ENCODE data around the gene MED12L. TPM values are rescaled to one million over a fixed set of nuclear protein-coding genes. Genes with fewer than 3 reads are reported as not detected.

MED12L gene
- total RNA-seq, 4 donors from 2014 or later, result 0.51 to 12.7 (median 3.1) TPM

DNA sequence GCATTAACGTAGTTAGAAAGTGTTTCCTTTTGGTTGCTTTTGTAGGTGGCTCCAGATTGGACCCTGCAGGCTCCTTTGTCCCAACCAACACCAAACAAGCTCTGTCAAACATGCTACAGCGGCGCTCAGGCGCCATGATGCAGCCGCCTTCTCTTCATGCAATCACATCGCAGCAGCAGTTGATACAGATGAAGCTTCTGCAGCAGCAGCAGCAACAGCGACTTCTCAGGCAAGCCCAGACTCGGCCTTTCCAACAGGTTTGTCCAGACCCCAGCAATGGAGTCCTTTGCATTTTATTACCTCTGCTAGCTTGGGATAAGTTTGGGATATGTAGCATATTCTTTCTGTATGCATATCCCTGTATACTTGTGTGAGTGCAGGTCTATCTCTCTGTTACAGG lies 309.1 kb downstream of the MED12L start:
- intact Hi-C loops (cut with DNase I; ENCODE audit: low total_unique reads), result no loop called here
- Histone ChIP-seq H3K4me3 (no peak overlapping the region), H3K36me3 (no peaks in the 10 kb centered on the region), H3K27ac (no peak overlapping the region), H3K27me3 (no peaks in the 10 kb centered on the region), H3K9me3 (no peaks in the 10 kb centered on the region), H3K4me1 (no peaks in the 10 kb centered on the region)
- TF ChIP-seq, protein P1, sequence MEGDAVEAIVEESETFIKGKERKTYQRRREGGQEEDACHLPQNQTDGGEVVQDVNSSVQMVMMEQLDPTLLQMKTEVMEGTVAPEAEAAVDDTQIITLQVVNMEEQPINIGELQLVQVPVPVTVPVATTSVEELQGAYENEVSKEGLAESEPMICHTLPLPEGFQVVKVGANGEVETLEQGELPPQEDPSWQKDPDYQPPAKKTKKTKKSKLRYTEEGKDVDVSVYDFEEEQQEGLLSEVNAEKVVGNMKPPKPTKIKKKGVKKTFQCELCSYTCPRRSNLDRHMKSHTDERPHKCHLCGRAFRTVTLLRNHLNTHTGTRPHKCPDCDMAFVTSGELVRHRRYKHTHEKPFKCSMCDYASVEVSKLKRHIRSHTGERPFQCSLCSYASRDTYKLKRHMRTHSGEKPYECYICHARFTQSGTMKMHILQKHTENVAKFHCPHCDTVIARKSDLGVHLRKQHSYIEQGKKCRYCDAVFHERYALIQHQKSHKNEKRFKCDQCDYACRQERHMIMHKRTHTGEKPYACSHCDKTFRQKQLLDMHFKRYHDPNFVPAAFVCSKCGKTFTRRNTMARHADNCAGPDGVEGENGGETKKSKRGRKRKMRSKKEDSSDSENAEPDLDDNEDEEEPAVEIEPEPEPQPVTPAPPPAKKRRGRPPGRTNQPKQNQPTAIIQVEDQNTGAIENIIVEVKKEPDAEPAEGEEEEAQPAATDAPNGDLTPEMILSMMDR (IDR thresholded peaks at IDR 0.05), result no peak
- DNase-seq, result no peak

DNA sequence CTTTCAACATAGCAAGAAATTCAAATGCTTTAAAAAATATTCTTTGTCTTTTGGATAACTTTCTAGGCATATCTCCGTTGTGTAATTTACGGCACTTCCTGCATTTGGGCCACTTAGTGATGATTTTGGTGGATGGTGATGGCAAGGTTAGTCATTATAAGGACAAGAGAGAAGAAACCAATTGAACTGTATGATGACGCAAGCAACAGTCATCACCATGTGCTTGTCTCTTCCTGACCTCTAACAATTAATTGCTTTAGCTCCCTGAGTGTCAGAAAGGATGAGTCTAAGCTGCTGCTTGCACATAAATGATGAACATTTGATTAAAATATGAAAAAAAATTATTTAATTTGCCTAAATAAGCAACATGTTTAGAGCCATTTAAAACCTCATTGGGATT lies 310.3 kb downstream of the MED12L start:
- H3K9me3 ChIP-seq, result no peaks in the 10 kb centered on the region
- no peaks in the 10 kb centered on the region for H3K27me3 ChIP-seq
- H3K4me1 ChIP-seq, result no peaks in the 10 kb centered on the region
- DNase-seq, result no peak
- H3K27ac ChIP-seq, result no peak overlapping the region
- intact Hi-C loops (cut with DNase I; ENCODE audit: low total_unique reads), result no loop called here
- H3K36me3 ChIP-seq, result no peaks in the 10 kb centered on the region
- no peak overlapping the region for H3K4me3 ChIP-seq
- TF ChIP-seq, protein P1 (IDR thresholded peaks at IDR 0.05), result no peak
- TF ChIP-seq POLR2A (IDR thresholded peaks at IDR 0.05), result no peak

DNA sequence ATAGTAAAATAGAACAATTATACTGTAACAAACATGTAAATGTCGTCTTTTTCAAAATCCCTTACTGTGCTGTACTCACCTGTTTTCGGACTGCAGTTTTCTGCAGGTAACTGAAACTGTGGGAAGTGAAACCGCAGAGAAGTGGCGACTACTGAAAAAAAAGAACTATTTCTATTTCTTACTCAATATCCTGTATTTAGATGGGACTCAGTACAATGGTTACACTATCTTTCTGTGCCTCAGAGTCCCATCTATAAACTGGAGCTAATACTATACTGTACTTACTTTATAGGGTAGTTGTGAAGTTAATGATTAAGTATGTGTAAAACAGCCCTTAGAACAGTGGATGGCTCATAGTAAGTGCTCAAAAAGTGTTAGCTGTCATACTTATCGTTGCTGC lies 313.4 kb downstream of the MED12L start:
- intact Hi-C loops (cut with DNase I; ENCODE audit: low total_unique reads), result no loop called here
- Histone ChIP-seq H3K4me1 (no peaks in the 10 kb centered on the region), H3K4me3 (no peak overlapping the region), H3K9me3 (no peaks in the 10 kb centered on the region), H3K36me3 (no peaks in the 10 kb centered on the region), H3K27ac (no peak overlapping the region), H3K27me3 (no peaks in the 10 kb centered on the region)
- TF ChIP-seq, protein P1 (IDR thresholded peaks at IDR 0.05), result no peak
- no peak for DNase-seq

DNA sequence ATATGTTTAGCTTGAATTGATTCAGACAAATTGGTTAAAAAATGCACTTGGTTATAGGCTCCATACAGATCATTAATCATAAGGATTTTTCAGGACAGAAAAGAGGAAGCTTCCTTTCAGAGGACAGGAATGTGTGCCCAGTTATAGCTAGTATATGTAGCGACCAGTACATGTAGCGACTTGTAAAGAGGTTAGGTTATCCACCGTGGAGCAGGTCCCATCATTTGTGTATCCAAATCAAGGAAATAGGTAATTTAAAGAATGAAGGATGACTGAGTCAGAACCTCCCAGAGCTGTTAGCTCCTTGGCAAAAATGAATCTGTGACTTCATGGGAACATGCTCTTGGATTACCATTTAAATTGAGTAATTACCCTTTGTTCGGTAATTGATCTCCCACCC lies 314.9 kb downstream of the MED12L start:
- no peak overlapping the region for H3K27ac ChIP-seq
- H3K4me3 ChIP-seq, result no peak overlapping the region
- DNase-seq, result no peak
- H3K9me3 ChIP-seq, result no peaks in the 10 kb centered on the region
- intact Hi-C loops (cut with DNase I; ENCODE audit: low total_unique reads), result no loop called here
- TF ChIP-seq, protein P1 (IDR thresholded peaks at IDR 0.05), result no peak
- no peak for TF ChIP-seq POLR2A (IDR thresholded peaks at IDR 0.05)
- H3K36me3 ChIP-seq, result no peaks in the 10 kb centered on the region
- no peaks in the 10 kb centered on the region for H3K27me3 ChIP-seq
- H3K4me1 ChIP-seq, result no peaks in the 10 kb centered on the region

DNA sequence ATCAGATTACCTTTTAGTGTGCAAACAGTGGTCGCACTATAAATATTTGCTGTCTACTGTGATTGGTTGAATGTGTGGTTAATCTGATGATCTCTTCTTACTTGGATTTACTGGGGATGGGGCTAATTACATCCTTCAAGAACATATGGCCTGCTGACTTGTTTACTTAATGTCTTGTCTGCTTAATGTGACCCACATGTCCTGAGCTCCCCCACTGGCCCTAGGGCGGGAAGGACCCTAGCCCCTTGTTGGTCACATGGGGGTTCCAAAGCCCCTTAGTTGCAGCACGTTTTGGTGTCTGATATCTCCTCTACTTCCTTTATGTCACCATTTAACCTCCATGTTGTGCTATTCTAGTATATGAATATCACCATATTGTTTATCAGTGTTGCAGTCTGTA lies 316.9 kb downstream of the MED12L start:
- Histone ChIP-seq H3K27ac (no peak overlapping the region), H3K27me3 (no peaks in the 10 kb centered on the region), H3K9me3 (no peaks in the 10 kb centered on the region), H3K36me3 (no peaks in the 10 kb centered on the region), H3K4me3 (no peak overlapping the region), H3K4me1 (no peaks in the 10 kb centered on the region)
- DNase-seq, result no peak
- intact Hi-C loops (cut with DNase I; ENCODE audit: low total_unique reads), result no loop called here
- TF ChIP-seq, protein P1 (IDR thresholded peaks at IDR 0.05), result no peak
- no peak for TF ChIP-seq POLR2A (IDR thresholded peaks at IDR 0.05)
